Sigmoid colon (tissue), 7 donors: ENCODE data around the gene SCNN1B. TPM values are rescaled to one million over a fixed set of nuclear protein-coding genes. Genes with fewer than 3 reads are reported as not detected.
"Not testable (repeated sequence)": the region's sequence is repeated elsewhere in the genome, so short reads cannot be mapped to it uniquely, and the experiment has no call there.

Experiments
- DNase-seq: peaks from one replicate; pipeline ENCODE4 v3.0.0-alpha.2; 2019
- H3K27ac ChIP-seq, 4 donors: fragments of 200-600 bp; sonication (generic); one replicate each; pipeline ENCODE4 v1.5.1; 2016 to 2019; ENCODE audit warnings: mild to moderate bottlenecking in 1 of 4
- H3K27me3 ChIP-seq, 3 donors: fragments of 200-600 bp; sonication (generic); one replicate each; pipeline ENCODE4 v1.5.1; 2019; ENCODE audit warnings: mild to moderate bottlenecking in 1 of 3
- H3K36me3 ChIP-seq, 4 donors: fragments of 200-600 bp; sonication (generic); one replicate each; pipeline ENCODE4 v1.5.1; 2016 to 2019
- H3K4me1 ChIP-seq, 4 donors: fragments of 200-600 bp; sonication (generic); one replicate each; pipeline ENCODE4 v1.5.1; 2017 to 2019
- H3K4me3 ChIP-seq, 4 donors: fragments of 200-600 bp; sonication (generic); one replicate each; pipeline ENCODE4 v1.5.1; 2017 to 2019; ENCODE audit warnings: mild to moderate bottlenecking in 2 of 4, moderate library complexity in 1 of 4
- H3K9me3 ChIP-seq, 4 donors: fragments of 200-600 bp in 3 of 4; sonication (generic) in 3 of 4; one replicate each; pipeline versions ENCODE4 v1.5.1 to v1.6.1; 2013 to 2019
- CTCF ChIP-seq, 4 experiments: fragments of 450-650 bp in 3 of 4; fragments of 200-600 bp in 1 of 4; IDR thresholded peaks; one replicate each; pipeline ENCODE4 v1.5.1; 2016 to 2019; ENCODE audit warnings: antibody characterized with exemption in 4 of 4, mild to moderate bottlenecking in 3 of 4, moderate library complexity in 2 of 4
- EP300 ChIP-seq, 4 donors: sonication (generic); formaldehyde crosslinking; IDR thresholded peaks; one replicate each; pipeline ENCODE4 v1.6.1; 2017; ENCODE audit warnings: antibody characterized with exemption in 4 of 4
- POLR2A ChIP-seq, 2 donors: fragments of 450-650 bp; IDR thresholded peaks; one replicate each; pipeline ENCODE4 v1.6.1; 2016; ENCODE audit warnings: antibody characterized with exemption in 2 of 2, mild to moderate bottlenecking in 2 of 2, moderate library complexity in 2 of 2
- POLR2AphosphoS5 ChIP-seq, 4 donors: sonication (generic); formaldehyde crosslinking; IDR thresholded peaks; one replicate each; pipeline ENCODE4 v1.6.1; 2017; ENCODE audit warnings: antibody characterized with exemption in 4 of 4
- WGBS, 2 donors: extraction: QIAGEN DNeasy Blood & Tissue Kit; methylation state at CpG; one replicate each; pipeline ENCODE4 v1.1.7; 2013; 5-methylcytosine and 5-hydroxymethylcytosine counted together
- intact Hi-C: fragments of 100-400 bp; cut with DNase I; formaldehyde crosslinking; loops from one replicate; pipeline ENCODE4 v1.15.1; 2023
- polyA plus RNA-seq, 3 donors: library from polyadenylated mRNA; stranded (reverse); fragments of 200-250 nt; gene quantifications; one replicate each; pipeline ENCODE4 v1.2.3, GENCODE V29; 2013
- total RNA-seq, 4 donors: library from RNA; depleted of rRNA; stranded (reverse); fragments of >200 nt; gene quantifications; one replicate each; pipeline ENCODE4 v1.1.0, GENCODE V29; 2016
- donor health status: healthy with polysubstance abuse.
- donor health status: Bipolar disorder and iron deficiency.
- donor health status: healthy.

Gene SCNN1B
- total and polyA plus RNA-seq, 7 donors, result 1.7 to 212 (median 9.2) TPM

- intact Hi-C loops, result no loop called here
- H3K27me3 ChIP-seq, result peaks cover 9 to 37% (median 14%) of the 10 kb centered on the region in 3 donors
- no peaks in the 10 kb centered on the region for H3K36me3 ChIP-seq
- H3K9me3 ChIP-seq, result no peaks in the 10 kb centered on the region
- H3K4me3 ChIP-seq, result no peak overlapping the region
- no peak for TF ChIP-seq POLR2A (IDR thresholded peaks at IDR 0.05)
- TF ChIP-seq POLR2AphosphoS5 (IDR thresholded peaks at IDR 0.05), result no peak
- no peak for TF ChIP-seq CTCF (IDR thresholded peaks at IDR 0.05)
- no peak for TF ChIP-seq EP300 (IDR thresholded peaks at IDR 0.05)
- no peak overlapping the region for H3K27ac ChIP-seq
- H3K4me1 ChIP-seq, result peaks cover 0 to 13% (median 13%) of the 10 kb centered on the region in 4 donors
- no peak for DNase-seq
- WGBS, 2 donors, result 71 to 73% methylated on average over 6 of the region's 6 CpGs
These were observed 3.7 kb upstream of the SCNN1B start for GRCh38 chr16:23298290-23298915.

- Histone ChIP-seq H3K27me3 (peaks cover 9 to 37% (median 14%) of the 10 kb centered on the region in 3 donors), H3K4me1 (peaks cover 0 to 13% (median 13%) of the 10 kb centered on the region in 4 donors)
- 45 to 46% methylated on average over 2 of the region's 3 CpGs for WGBS, 2 donors
- H3K27ac ChIP-seq, H3K36me3 ChIP-seq, DNase-seq, H3K4me3 ChIP-seq, intact Hi-C loops, H3K9me3 ChIP-seq: not testable (repeated sequence)
These were observed 2.3 kb upstream of the SCNN1B start for GRCh38 chr16:23299815-23300214.

- H3K27me3 ChIP-seq, result peaks cover 9 to 37% (median 14%) of the 10 kb centered on the region in 3 donors
- WGBS, 2 donors, result 24 to 32% methylated on average over 18 of the region's 18 CpGs
These were observed 654 bp upstream of the SCNN1B start for GRCh38 chr16:23301251-23302044.

GRCh38 chr16:23303685-23304084, 1.6 kb downstream of the SCNN1B start:
- no peaks in the 10 kb centered on the region for H3K36me3 ChIP-seq
- no peak overlapping the region for H3K4me3 ChIP-seq
- WGBS, 2 donors, result 90 to 91% methylated on average over 7 of the region's 7 CpGs
- TF ChIP-seq POLR2AphosphoS5 (IDR thresholded peaks at IDR 0.05), result no peak
- no peak for TF ChIP-seq EP300 (IDR thresholded peaks at IDR 0.05)
- no peak for TF ChIP-seq CTCF (IDR thresholded peaks at IDR 0.05)
- no peak for TF ChIP-seq POLR2A (IDR thresholded peaks at IDR 0.05)
- intact Hi-C loops, result no loop called here
- H3K9me3 ChIP-seq, result no peaks in the 10 kb centered on the region
- no peak for DNase-seq
- no peak overlapping the region for H3K27ac ChIP-seq
- peaks cover 9 to 37% (median 14%) of the 10 kb centered on the region in 3 donors for H3K27me3 ChIP-seq
- peaks cover 0 to 13% (median 13%) of the 10 kb centered on the region in 4 donors for H3K4me1 ChIP-seq

More at GRCh38 chr16:23301251-23302044, 654 bp upstream of the SCNN1B start:
- peaks cover 0 to 13% (median 13%) of the 10 kb centered on the region in 4 donors for H3K4me1 ChIP-seq
- H3K4me3 ChIP-seq, result peak overlapping the region in 3 of 4 donors; percentile 40 to 48 (median 44)
- H3K27ac ChIP-seq, result peak overlapping the region in 1 of 4 donors; percentile 32
- TF ChIP-seq POLR2A (IDR thresholded peaks at IDR 0.05), result no peak
- TF ChIP-seq CTCF (IDR thresholded peaks at IDR 0.05), result no peak
- TF ChIP-seq EP300 (IDR thresholded peaks at IDR 0.05), result no peak
- no peak for TF ChIP-seq POLR2AphosphoS5 (IDR thresholded peaks at IDR 0.05)
- H3K9me3 ChIP-seq, result no peaks in the 10 kb centered on the region
- H3K36me3 ChIP-seq, result no peaks in the 10 kb centered on the region
- intact Hi-C loops, result no loop called here
- no peak for DNase-seq

- Histone ChIP-seq H3K27me3 (peaks cover 9 to 31% (median 14%) of the 10 kb centered on the region in 3 donors), H3K36me3 (no peaks in the 10 kb centered on the region), H3K27ac (no peak overlapping the region), H3K4me3 (no peak overlapping the region), H3K4me1 (peaks cover 0 to 13% (median 13%) of the 10 kb centered on the region in 4 donors), H3K9me3 (no peaks in the 10 kb centered on the region)
- TF ChIP-seq POLR2AphosphoS5 (IDR thresholded peaks at IDR 0.05) (no peak), POLR2A (IDR thresholded peaks at IDR 0.05) (no peak), CTCF (IDR thresholded peaks at IDR 0.05) (no peak), EP300 (IDR thresholded peaks at IDR 0.05) (no peak)
- intact Hi-C loops, result no loop called here
- no peak for DNase-seq
- WGBS, 2 donors, result 87 to 97% methylated on average over 2 of the region's 2 CpGs
These were observed 2.5 kb downstream of the SCNN1B start for GRCh38 chr16:23304620-23305019.
